ENCODE data around the gene KMT2A.
A peak's percentile ranks its signal among the peaks of the same experiment; 100 is the strongest.
"Not testable (repeated sequence)": the region's sequence is repeated elsewhere in the genome, so short reads cannot be mapped to it uniquely, and the experiment has no call there.

KMT2A gene

GRCh38 chr11:118435290-118435892 lies 901 bp upstream of the KMT2A start:
- peak; percentile 76 for DNase-seq

GRCh38 chr11:118436639-118437207 lies 431 bp downstream of the KMT2A start:
- no peak for DNase-seq

GRCh38 chr11:118437208-118438125 lies 1.2 kb downstream of the KMT2A start:
- peak; percentile 9 for DNase-seq

GRCh38 chr11:118438314-118438931 lies 2.1 kb downstream of the KMT2A start:
- peak; percentile 22 for DNase-seq

DNA sequence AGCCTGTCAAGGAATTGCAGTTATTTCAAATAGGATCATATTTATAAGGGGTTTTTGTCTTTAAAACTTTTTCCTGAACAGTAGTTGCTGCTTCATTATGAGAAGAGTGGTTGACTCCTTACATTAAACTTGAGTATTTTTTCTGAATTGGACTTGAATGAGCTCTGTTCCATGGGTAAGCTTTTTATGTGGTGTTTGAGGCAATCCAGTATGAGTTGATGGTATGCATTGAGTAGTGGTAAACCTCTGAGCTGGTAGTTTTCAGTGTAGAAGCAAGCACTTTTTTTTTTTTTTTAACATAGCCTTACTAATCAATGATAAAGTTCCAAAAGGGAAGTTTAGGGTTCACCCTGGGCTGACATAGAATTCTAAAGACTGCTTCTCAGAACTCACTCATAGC lies 3.4 kb downstream of the KMT2A start:
- DNase-seq = no peak

DNA sequence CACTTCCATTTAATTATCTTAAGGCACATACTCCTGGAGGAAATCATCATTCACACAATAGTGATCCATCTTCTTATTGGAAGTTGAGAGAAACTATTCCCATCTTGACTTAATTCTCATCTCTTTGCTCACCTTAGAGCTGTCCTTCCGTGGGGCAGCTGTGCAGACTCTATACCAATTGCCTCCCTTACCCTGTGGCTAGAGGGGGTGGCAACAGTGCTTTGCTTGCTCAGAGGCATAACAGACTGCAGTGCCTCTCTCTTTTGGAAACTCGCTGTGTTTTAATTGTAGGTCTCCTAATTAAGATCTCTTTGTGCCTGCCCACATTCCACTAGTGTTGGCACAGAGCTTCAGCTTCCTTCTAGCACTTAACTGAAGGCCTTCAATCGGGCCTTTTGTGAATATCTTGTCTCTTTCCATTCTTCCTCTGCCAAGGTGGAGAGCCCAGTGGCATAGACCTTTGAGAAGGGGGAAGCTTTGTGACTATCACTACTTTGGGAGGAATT lies 5.5 kb downstream of the KMT2A start:
- peak; percentile 6 for DNase-seq

DNA sequence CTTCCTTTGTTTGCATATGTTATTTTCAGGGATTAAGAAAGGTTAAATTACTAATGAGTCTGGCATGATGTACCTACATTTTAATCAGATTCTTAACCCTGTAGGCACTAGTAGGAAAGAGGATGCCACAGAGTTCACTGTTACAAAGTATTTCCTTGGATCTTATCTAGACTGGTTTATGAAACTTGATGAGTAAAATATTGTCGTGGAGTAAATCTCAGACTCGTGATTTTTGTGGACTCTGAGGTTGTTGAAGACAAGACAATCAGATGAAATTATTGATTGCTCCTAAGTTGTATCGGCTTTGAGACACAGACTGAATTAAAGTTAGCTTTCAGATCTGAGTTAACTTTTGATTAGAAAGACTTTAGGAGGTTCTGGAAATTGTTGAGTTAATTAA lies 6.0 kb downstream of the KMT2A start:
- DNase-seq = no peak

GRCh38 chr11:118442908-118443589 lies 6.8 kb downstream of the KMT2A start:
- DNase-seq = no peak

- no peak for DNase-seq
Measured at GRCh38 chr11:118443590-118444218, 7.4 kb downstream of the KMT2A start.

DNA sequence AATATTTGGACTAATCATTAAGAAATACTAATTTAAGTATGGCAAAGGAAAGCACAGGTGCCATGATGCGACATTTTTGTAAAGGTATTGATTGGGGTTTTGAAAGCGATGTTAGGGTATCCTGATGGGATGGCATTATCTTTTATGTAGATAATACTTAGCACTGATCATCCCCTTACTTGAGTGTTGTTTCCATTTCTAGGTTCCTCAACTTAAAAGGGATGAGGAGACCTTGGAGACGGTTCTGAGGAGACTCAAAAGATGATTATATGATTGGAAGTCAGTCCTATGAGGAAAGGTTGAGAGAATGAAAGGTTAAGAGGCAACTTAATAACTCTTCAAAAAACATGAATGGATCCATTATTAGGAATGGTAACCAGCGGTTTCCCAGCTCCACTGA lies 11.1 kb downstream of the KMT2A start:
- DNase-seq = no peak

DNA sequence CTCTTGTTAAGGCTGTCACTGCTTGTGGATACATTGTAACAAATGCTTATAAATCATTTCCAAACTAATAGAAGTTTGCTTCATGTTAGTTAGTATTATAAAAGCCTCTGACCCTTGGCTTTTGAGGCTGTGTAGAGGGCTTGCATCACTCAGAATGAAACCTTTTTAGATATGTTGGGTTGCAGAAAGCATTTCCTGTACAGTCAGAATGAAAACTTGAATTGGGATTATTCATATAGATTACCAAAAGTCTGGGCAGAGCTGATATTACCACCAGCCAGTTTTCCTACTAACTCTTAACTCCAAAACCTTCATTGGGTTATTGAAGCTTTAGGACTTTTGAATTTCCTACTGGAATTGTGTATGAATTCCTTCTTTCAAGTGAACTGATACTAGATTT lies 12.0 kb downstream of the KMT2A start:
- no peak for DNase-seq

- DNase-seq = no peak
Measured at GRCh38 chr11:118449316-118449918, 13.1 kb downstream of the KMT2A start.

DNA sequence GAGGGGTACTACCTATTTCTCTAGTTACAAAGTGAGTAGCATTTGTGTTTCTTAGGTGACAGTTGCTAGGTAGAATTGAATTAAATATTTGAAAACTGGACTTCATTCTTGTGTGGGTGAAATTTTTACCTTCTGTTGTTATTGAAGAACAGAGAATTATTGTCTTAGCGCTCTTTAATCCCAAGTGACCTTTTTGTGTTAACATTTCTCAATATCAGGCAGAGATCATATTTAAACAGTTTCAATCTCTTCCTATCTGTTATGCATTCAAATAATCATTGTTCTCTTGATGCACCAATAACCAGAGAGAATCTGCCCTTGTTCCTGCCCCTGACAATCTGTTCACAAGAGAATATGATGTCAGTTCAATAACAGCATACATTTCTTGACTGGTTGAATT lies 14.2 kb downstream of the KMT2A start:
- no peak for DNase-seq

GRCh38 chr11:118462178-118462577 lies 25.9 kb downstream of the KMT2A start:
- DNase-seq = no peak

- not testable (repeated sequence) for DNase-seq
Measured at GRCh38 chr11:118468968-118469367, 32.7 kb downstream of the KMT2A start.

DNA sequence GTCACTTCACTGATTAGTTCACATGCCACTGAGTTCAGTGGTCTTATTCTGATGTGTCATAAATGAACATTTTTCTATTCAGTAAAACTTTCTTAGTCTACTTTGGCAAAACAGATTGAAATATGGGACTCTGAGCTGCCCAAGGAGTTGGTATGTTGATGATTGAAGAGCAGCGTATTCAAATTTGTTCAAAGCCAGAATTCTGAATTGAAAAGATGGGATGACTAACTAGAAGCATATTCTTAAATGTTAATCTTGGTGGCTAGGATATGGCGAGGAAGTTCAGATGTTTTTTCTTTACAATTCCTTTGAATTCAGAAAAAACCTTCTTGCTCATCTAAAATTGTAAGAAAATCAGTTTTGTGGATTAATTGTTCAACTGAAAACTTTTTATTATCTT lies 34.7 kb downstream of the KMT2A start:
- DNase-seq = no peak

DNA sequence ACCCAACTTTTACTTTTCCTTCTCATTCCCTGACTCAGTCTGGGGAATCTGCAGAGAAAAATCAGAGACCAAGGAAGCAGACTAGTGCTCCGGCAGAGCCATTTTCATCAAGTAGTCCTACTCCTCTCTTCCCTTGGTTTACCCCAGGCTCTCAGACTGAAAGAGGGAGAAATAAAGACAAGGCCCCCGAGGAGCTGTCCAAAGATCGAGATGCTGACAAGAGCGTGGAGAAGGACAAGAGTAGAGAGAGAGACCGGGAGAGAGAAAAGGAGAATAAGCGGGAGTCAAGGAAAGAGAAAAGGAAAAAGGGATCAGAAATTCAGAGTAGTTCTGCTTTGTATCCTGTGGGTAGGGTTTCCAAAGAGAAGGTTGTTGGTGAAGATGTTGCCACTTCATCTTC lies 37.2 kb downstream of the KMT2A start:
- no peak for DNase-seq

- DNase-seq = no peak
Measured at GRCh38 chr11:118476676-118477075, 40.4 kb downstream of the KMT2A start.

DNA sequence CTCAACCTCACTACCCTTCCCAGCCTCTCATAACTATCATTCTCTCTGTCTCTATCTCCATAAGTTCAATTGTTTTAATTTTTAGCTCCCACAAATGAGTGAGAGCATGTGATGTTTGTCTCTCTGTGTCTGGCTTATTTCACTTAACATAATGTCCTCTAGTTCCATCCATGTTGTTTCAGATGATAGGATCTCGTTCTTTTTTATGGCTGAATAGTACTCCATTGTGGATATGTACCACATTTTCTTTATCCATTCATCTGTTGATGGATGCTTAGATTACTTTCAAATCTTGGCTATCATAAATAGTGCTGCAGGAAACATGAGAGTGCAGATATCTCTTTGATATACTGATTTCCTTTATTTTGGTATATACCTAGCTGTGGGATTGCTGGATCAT lies 44.9 kb downstream of the KMT2A start:
- not testable (repeated sequence) for DNase-seq

GRCh38 chr11:118484405-118484804 lies 48.1 kb downstream of the KMT2A start:
- DNase-seq = no peak

- DNase-seq = no peak
Measured at GRCh38 chr11:118485273-118485672, 49.0 kb downstream of the KMT2A start.

Data from midbrain (tissue), 1 donor.